ENCODE data around the gene UNG.

- TF ChIP-seq CTCF (IDR thresholded peaks at IDR 0.05) (no peak), POLR2AphosphoS5 (IDR thresholded peaks at IDR 0.05) (no peak), EP300 (IDR thresholded peaks at IDR 0.05) (no peak), POLR2A (IDR thresholded peaks at IDR 0.05) (no peak)
Measured at GRCh38 chr12:109085590-109085989, 11.8 kb upstream of the UNG start.

Data from stomach (tissue), 4 donors.